Measurements from ENCODE around the gene CIITA.
A peak's percentile ranks its signal among the peaks of the same experiment; 100 is the strongest.

Gene CIITA

GRCh38 chr16:10982465-10983150 is 105.6 kb downstream of the CIITA start:
- no peak for DNase-seq

GRCh38 chr16:10983159-10983558 is 106.2 kb downstream of the CIITA start:
- peak in 2 of 3 experiments; percentile 6 to 35 for DNase-seq

GRCh38 chr16:10984509-10984908 is 107.5 kb downstream of the CIITA start:
- peak in 1 of 3 experiments; percentile 30 for DNase-seq

Data from NCI-H1417 (cell line).